ENCODE measurements around the gene LPO. TPM values are rescaled to one million over a fixed set of nuclear protein-coding genes. Genes with fewer than 3 reads are reported as not detected.

Gene LPO
- total RNA-seq, 4 donors from 2014 or later = 0.06 to 0.59 TPM; not detected in 2

DNA sequence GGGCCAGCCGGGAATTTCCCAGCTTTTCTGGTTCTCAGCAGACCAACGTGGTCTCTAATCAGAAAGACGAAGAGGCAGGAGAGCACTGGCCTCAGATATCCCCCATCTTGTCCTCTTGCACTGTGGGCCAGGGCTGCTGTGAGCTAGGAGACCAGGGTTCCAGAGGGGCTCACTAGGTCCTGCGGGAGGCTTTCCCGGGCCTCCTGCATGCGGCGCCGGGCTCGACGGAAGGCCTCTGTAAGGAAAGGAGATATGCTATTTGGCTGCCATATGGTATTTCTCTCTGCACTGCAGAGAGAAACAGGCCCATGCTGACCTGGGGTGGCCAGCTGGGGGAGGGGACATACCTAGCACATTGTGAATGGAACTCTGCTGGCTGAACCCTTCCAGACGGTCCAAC lies 32.4 kb upstream of the LPO start:
- no peak overlapping the region for H3K4me3 ChIP-seq (ENCODE audit: low read depth, poor library complexity, severe bottlenecking)
- WGBS, 2 donors = 90 to 91% methylated on average over 10 to 11 of the region's 11 CpGs
- intact Hi-C loops (cut with DNase I; ENCODE audit: low total_unique reads) = no loop called here
- no peak for DNase-seq (ENCODE audit: low spot score in 2 of 2)
- TF ChIP-seq, protein P1, sequence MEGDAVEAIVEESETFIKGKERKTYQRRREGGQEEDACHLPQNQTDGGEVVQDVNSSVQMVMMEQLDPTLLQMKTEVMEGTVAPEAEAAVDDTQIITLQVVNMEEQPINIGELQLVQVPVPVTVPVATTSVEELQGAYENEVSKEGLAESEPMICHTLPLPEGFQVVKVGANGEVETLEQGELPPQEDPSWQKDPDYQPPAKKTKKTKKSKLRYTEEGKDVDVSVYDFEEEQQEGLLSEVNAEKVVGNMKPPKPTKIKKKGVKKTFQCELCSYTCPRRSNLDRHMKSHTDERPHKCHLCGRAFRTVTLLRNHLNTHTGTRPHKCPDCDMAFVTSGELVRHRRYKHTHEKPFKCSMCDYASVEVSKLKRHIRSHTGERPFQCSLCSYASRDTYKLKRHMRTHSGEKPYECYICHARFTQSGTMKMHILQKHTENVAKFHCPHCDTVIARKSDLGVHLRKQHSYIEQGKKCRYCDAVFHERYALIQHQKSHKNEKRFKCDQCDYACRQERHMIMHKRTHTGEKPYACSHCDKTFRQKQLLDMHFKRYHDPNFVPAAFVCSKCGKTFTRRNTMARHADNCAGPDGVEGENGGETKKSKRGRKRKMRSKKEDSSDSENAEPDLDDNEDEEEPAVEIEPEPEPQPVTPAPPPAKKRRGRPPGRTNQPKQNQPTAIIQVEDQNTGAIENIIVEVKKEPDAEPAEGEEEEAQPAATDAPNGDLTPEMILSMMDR (IDR thresholded peaks at IDR 0.05) = no peak
- no peak for TF ChIP-seq POLR2A (IDR thresholded peaks at IDR 0.05)

GRCh38 chr17:58207451-58207850 lies 30.9 kb upstream of the LPO start:
- intact Hi-C loops (cut with DNase I; ENCODE audit: low total_unique reads) = no loop called here
- DNase-seq (ENCODE audit: low spot score in 2 of 2) = no peak
- H3K4me3 ChIP-seq (ENCODE audit: low read depth, poor library complexity, severe bottlenecking) = no peak overlapping the region
- TF ChIP-seq, protein P1 (IDR thresholded peaks at IDR 0.05) = no peak
- TF ChIP-seq POLR2A (IDR thresholded peaks at IDR 0.05) = no peak
- 68 to 77% methylated on average over 3 of the region's 3 CpGs for WGBS, 2 donors

GRCh38 chr17:58208344-58208743 lies 30.0 kb upstream of the LPO start:
- 93 to 98% methylated on average over 5 of the region's 5 CpGs for WGBS, 2 donors
- no peak for TF ChIP-seq POLR2A (IDR thresholded peaks at IDR 0.05)
- TF ChIP-seq, protein P1 (IDR thresholded peaks at IDR 0.05) = no peak
- no peak for DNase-seq (ENCODE audit: low spot score in 2 of 2)
- intact Hi-C loops (cut with DNase I; ENCODE audit: low total_unique reads) = no loop called here
- no peak overlapping the region for H3K4me3 ChIP-seq (ENCODE audit: low read depth, poor library complexity, severe bottlenecking)

- TF ChIP-seq, protein P1 (IDR thresholded peaks at IDR 0.05) = no peak
- no peak for TF ChIP-seq POLR2A (IDR thresholded peaks at IDR 0.05)
- peak in 1 of 2 donors; percentile 17 for DNase-seq (ENCODE audit: low spot score in 2 of 2)
- H3K4me3 ChIP-seq (ENCODE audit: low read depth, poor library complexity, severe bottlenecking) = no peak overlapping the region
- intact Hi-C loops (cut with DNase I; ENCODE audit: low total_unique reads) = no loop called here
- 80 to 82% methylated on average over 5 of the region's 5 CpGs for WGBS, 2 donors
Measured at GRCh38 chr17:58210922-58211321, 27.5 kb upstream of the LPO start.

GRCh38 chr17:58215685-58216084 lies 22.7 kb upstream of the LPO start:
- no peak for DNase-seq (ENCODE audit: low spot score in 2 of 2)
- no peak for TF ChIP-seq POLR2A (IDR thresholded peaks at IDR 0.05)
- TF ChIP-seq, protein P1 (IDR thresholded peaks at IDR 0.05) = no peak
- H3K4me3 ChIP-seq (ENCODE audit: low read depth, poor library complexity, severe bottlenecking) = no peak overlapping the region
- intact Hi-C loops (cut with DNase I; ENCODE audit: low total_unique reads) = no loop called here

GRCh38 chr17:58217766-58218165 lies 20.6 kb upstream of the LPO start:
- TF ChIP-seq POLR2A (IDR thresholded peaks at IDR 0.05) = no peak
- TF ChIP-seq, protein P1 (IDR thresholded peaks at IDR 0.05) = no peak

More at GRCh38 chr17:58217766-58218165, 20.6 kb upstream of the LPO start:
- WGBS, 2 donors = 86 to 92% methylated on average over 3 of the region's 3 CpGs
- no peak overlapping the region for H3K4me3 ChIP-seq (ENCODE audit: low read depth, poor library complexity, severe bottlenecking)
- intact Hi-C loops (cut with DNase I; ENCODE audit: low total_unique reads) = no loop called here
- DNase-seq (ENCODE audit: low spot score in 2 of 2) = no peak

Measured in lower leg skin (tissue), 4 donors.